GM23248 (cell line): ENCODE measurements around the gene CREB3L2. TPM values are rescaled to one million over a fixed set of nuclear protein-coding genes. Genes with fewer than 3 reads are reported as not detected.

Source experiments
- DNase-seq: peaks from one replicate; pipeline ENCODE4 v3.0.0-alpha.2; 2015
- H2AFZ ChIP-seq: fragments of 200-600 bp; sonication (generic); 2 replicates; pipeline ENCODE4 v1.6.1; 2016; ENCODE audit warnings: antibody characterized with exemption
- H3F3A ChIP-seq: fragments of 200-600 bp; sonication (generic); 2 replicates; pipeline ENCODE4 v1.6.1; 2016; ENCODE audit warnings: mild to moderate bottlenecking, antibody characterized with exemption, mixed run types; ENCODE audit not compliant: insufficient read depth
- H3K27ac ChIP-seq: fragments of 200-600 bp; sonication (generic); 2 replicates; pipeline ENCODE4 v1.5.1; 2016; ENCODE audit warnings: mild to moderate bottlenecking
- H3K27me3 ChIP-seq: fragments of 200-600 bp; sonication (generic); replicated peaks from 2 replicates; pipeline ENCODE4 v1.6.1; 2016; ENCODE audit warnings: mild to moderate bottlenecking; ENCODE audit not compliant: insufficient read depth
- H3K36me3 ChIP-seq: fragments of 200-600 bp; sonication (generic); 2 replicates; pipeline ENCODE4 v1.6.1; 2016; ENCODE audit warnings: low read depth, mild to moderate bottlenecking
- H3K4me1 ChIP-seq: fragments of 200-600 bp; sonication (generic); 2 replicates; pipeline ENCODE4 v1.6.1; 2016; ENCODE audit warnings: mild to moderate bottlenecking; ENCODE audit not compliant: insufficient read depth
- H3K4me2 ChIP-seq: fragments of 200-600 bp; sonication (generic); one replicate; pipeline ENCODE4 v1.6.1; 2016; ENCODE audit warnings: mild to moderate bottlenecking; ENCODE audit not compliant: unreplicated experiment
- H3K4me3 ChIP-seq: fragments of 200-600 bp; sonication (generic); 2 replicates; pipeline ENCODE4 v1.5.1; 2016; ENCODE audit warnings: mild to moderate bottlenecking
- H3K79me2 ChIP-seq: fragments of 200-600 bp; sonication (generic); 2 replicates; pipeline ENCODE4 v1.6.1; 2016; ENCODE audit warnings: mild to moderate bottlenecking; ENCODE audit not compliant: insufficient read depth
- H3K9ac ChIP-seq: fragments of 200-600 bp; sonication (generic); 2 replicates; pipeline ENCODE4 v1.6.1; 2016; ENCODE audit warnings: mild to moderate bottlenecking
- H3K9me2 ChIP-seq: fragments of 200-600 bp; sonication (generic); 2 replicates; pipeline ENCODE4 v1.6.1; 2016; ENCODE audit warnings: mixed run types, mild to moderate bottlenecking, moderate library complexity; ENCODE audit not compliant: insufficient read depth
- H3K9me3 ChIP-seq: fragments of 200-600 bp; sonication (generic); one replicate; pipeline ENCODE4 v1.6.1; 2017; ENCODE audit warnings: low read depth
- H4K20me1 ChIP-seq: fragments of 200-600 bp; sonication (generic); 2 replicates; pipeline ENCODE4 v1.6.0; 2016; ENCODE audit not compliant: insufficient read depth
- EZH2 ChIP-seq: fragments of 200-600 bp; sonication (generic); IDR thresholded peaks from 2 replicates; pipeline ENCODE4 v1.6.1; 2018; ENCODE audit warnings: antibody characterized with exemption, mild to moderate bottlenecking; ENCODE audit not compliant: insufficient read depth, poor library complexity, severe bottlenecking
- EZH2phosphoT487 ChIP-seq: fragments of 200-600 bp; sonication (generic); IDR thresholded peaks from 2 replicates; pipeline ENCODE4 v1.6.1; 2018; ENCODE audit warnings: antibody characterized with exemption, moderate library complexity, mild to moderate bottlenecking, low read depth; ENCODE audit not compliant: insufficient read depth
- WGBS, 2 experiments: methylation state at CpG; one replicate each; pipeline ENCODE4 v1.1.6; 2015 to 2017; ENCODE audit warnings: low lambda C conversion rate in 2 of 2, low coverage in 1 of 2; ENCODE audit errors: missing lambda C conversion rate in 2 of 2; 5-methylcytosine and 5-hydroxymethylcytosine counted together
- in situ Hi-C: fragments of 300-500 bp; cut with MboI; formaldehyde crosslinking; loops from 2 replicates; pipeline ENCODE4 v1.15.0; 2020
- polyA plus RNA-seq: library from polyadenylated mRNA; unstranded; fragments of >200 nt; fragmentation: Nextera tagmentation; extraction: Ambion mirVana; gene quantifications from 2 replicates; pipeline ENCODE4 v1.2.1, GENCODE V29; 2016
- total RNA-seq: library from RNA; depleted of rRNA; stranded (reverse); fragments of >200 nt; shearing (Covaris generic); gene quantifications from 2 replicates; pipeline ENCODE4 v1.2.3, GENCODE V29; 2014

Gene CREB3L2
- total and polyA plus RNA-seq, 2 experiments from 2014 or later: 43.7 to 53.7 TPM

GRCh38 chr7:137870078-137870477 lies 131.8 kb downstream of the CREB3L2 start:
- H3K9me3 ChIP-seq: no peaks in the 10 kb centered on the region
- H4K20me1 ChIP-seq: no peaks in the 10 kb centered on the region

GRCh38 chr7:137869260-137869659 lies 132.6 kb downstream of the CREB3L2 start:
- H3K27ac ChIP-seq: no peak overlapping the region; the same call in 1 of the 2 replicates
- H3K27me3 ChIP-seq: no peaks in the 10 kb centered on the region
- H3K36me3 ChIP-seq: peaks cover 62% of the 10 kb centered on the region
- TF ChIP-seq EZH2phosphoT487: no peak
- no peak for TF ChIP-seq EZH2
- no peak overlapping the region for H3K4me3 ChIP-seq
- H3F3A ChIP-seq: peaks cover 68% of the 10 kb centered on the region
- WGBS, 2 experiments: 98% methylated on average over 3 of the region's 3 CpGs
- H2AFZ ChIP-seq: no peak overlapping the region
- H3K9ac ChIP-seq: no peak overlapping the region
- no peaks in the 10 kb centered on the region for H3K9me2 ChIP-seq
- H3K79me2 ChIP-seq: peaks cover 20% of the 10 kb centered on the region; the same call in 1 of the 2 replicates
- in situ Hi-C loops: no loop called here
- no peak for DNase-seq
- no peaks in the 10 kb centered on the region for H3K9me3 ChIP-seq
- H3K4me2 ChIP-seq: no peak overlapping the region
- H4K20me1 ChIP-seq: no peaks in the 10 kb centered on the region
- peaks cover 16% of the 10 kb centered on the region for H3K4me1 ChIP-seq

More at GRCh38 chr7:137870078-137870477, 131.8 kb downstream of the CREB3L2 start:
- 94 to 100% methylated on average over 1 of the region's 1 CpG for WGBS, 2 experiments
- H2AFZ ChIP-seq: no peak overlapping the region
- no peak for TF ChIP-seq EZH2
- no peak for TF ChIP-seq EZH2phosphoT487
- peaks cover 71% of the 10 kb centered on the region for H3F3A ChIP-seq
- peaks cover 20% of the 10 kb centered on the region; the same call in 1 of the 2 replicates for H3K79me2 ChIP-seq
- H3K4me2 ChIP-seq: no peak overlapping the region
- H3K9me2 ChIP-seq: no peaks in the 10 kb centered on the region
- H3K36me3 ChIP-seq: peaks cover 55% of the 10 kb centered on the region
- in situ Hi-C loops: no loop called here
- H3K27me3 ChIP-seq: no peaks in the 10 kb centered on the region
- no peak overlapping the region for H3K9ac ChIP-seq
- no peak overlapping the region for H3K27ac ChIP-seq
- H3K4me1 ChIP-seq: peaks cover 24% of the 10 kb centered on the region
- no peak overlapping the region for H3K4me3 ChIP-seq
- no peak for DNase-seq

GRCh38 chr7:137867289-137867688 lies 134.6 kb downstream of the CREB3L2 start:
- H3K27ac ChIP-seq: 0 out of 2 replicates have a peak overlapping the region, but pooled peaks have one; percentile 10
- H4K20me1 ChIP-seq: no peaks in the 10 kb centered on the region
- 67 to 73% methylated on average over 3 of the region's 3 CpGs for WGBS, 2 experiments
- in situ Hi-C loops: no loop called here
- no peak for TF ChIP-seq EZH2phosphoT487
- TF ChIP-seq EZH2: no peak
- no peaks in the 10 kb centered on the region for H3K27me3 ChIP-seq
- no peak for DNase-seq
- peaks cover 58% of the 10 kb centered on the region for H3F3A ChIP-seq
- no peaks in the 10 kb centered on the region for H3K9me2 ChIP-seq
- no peaks in the 10 kb centered on the region; the same call in 1 of the 2 replicates for H3K4me1 ChIP-seq
- H2AFZ ChIP-seq: no peak overlapping the region
- H3K36me3 ChIP-seq: peaks cover 67% of the 10 kb centered on the region
- H3K79me2 ChIP-seq: peaks cover 20% of the 10 kb centered on the region; the same call in 1 of the 2 replicates
- no peak overlapping the region for H3K4me2 ChIP-seq
- no peak overlapping the region for H3K9ac ChIP-seq
- H3K9me3 ChIP-seq: no peaks in the 10 kb centered on the region
- H3K4me3 ChIP-seq: no peak overlapping the region

GRCh38 chr7:137865764-137866163 lies 136.1 kb downstream of the CREB3L2 start:
- no peaks in the 10 kb centered on the region for H3K27me3 ChIP-seq
- H2AFZ ChIP-seq: no peak overlapping the region
- peaks cover 68% of the 10 kb centered on the region for H3K36me3 ChIP-seq
- H4K20me1 ChIP-seq: no peaks in the 10 kb centered on the region
- no peak overlapping the region for H3K4me2 ChIP-seq
- no peak for DNase-seq
- no peaks in the 10 kb centered on the region for H3K9me3 ChIP-seq
- H3K4me3 ChIP-seq: no peak overlapping the region
- H3F3A ChIP-seq: peaks cover 53% of the 10 kb centered on the region
- no peak for TF ChIP-seq EZH2
- TF ChIP-seq EZH2phosphoT487: no peak
- no peaks in the 10 kb centered on the region for H3K9me2 ChIP-seq
- no peak overlapping the region for H3K9ac ChIP-seq
- no peak overlapping the region for H3K27ac ChIP-seq
- H3K4me1 ChIP-seq: no peaks in the 10 kb centered on the region; the same call in 1 of the 2 replicates
- in situ Hi-C loops: no loop called here
- H3K79me2 ChIP-seq: peaks cover 20% of the 10 kb centered on the region; the same call in 1 of the 2 replicates
- 96 to 100% methylated on average over 1 of the region's 1 CpG for WGBS, 2 experiments

GRCh38 chr7:137862964-137863363 lies 138.9 kb downstream of the CREB3L2 start:
- no peak overlapping the region for H3K27ac ChIP-seq
- no peak overlapping the region for H3K9ac ChIP-seq
- no peak overlapping the region for H3K4me2 ChIP-seq
- 73 to 82% methylated on average over 2 of the region's 2 CpGs for WGBS, 2 experiments
- H3K4me3 ChIP-seq: no peak overlapping the region
- H3K27me3 ChIP-seq: no peaks in the 10 kb centered on the region
- in situ Hi-C loops: no loop called here
- no peaks in the 10 kb centered on the region for H3K9me3 ChIP-seq
- no peak for DNase-seq
- H3K4me1 ChIP-seq: no peaks in the 10 kb centered on the region
- H3K36me3 ChIP-seq: peaks cover 81% of the 10 kb centered on the region
- H3K9me2 ChIP-seq: no peaks in the 10 kb centered on the region
- H3F3A ChIP-seq: peaks cover 66% of the 10 kb centered on the region
- TF ChIP-seq EZH2 (no peak), EZH2phosphoT487 (no peak)
- H3K79me2 ChIP-seq: peaks cover 13% of the 10 kb centered on the region; the same call in 1 of the 2 replicates
- no peak overlapping the region for H2AFZ ChIP-seq
- no peaks in the 10 kb centered on the region for H4K20me1 ChIP-seq
